COLO668 (cell line): Measurements from ENCODE around the gene NCF1.
"Not testable (repeated sequence)": the region's sequence is repeated elsewhere in the genome, so short reads cannot be mapped to it uniquely, and the experiment has no call there.

Source experiments
- DNase-seq: peaks from one replicate; lab custom pipeline; 2025; ENCODE audit not compliant: unreplicated experiment; lab: John Stamatoyannopoulos, UW

The NCF1 gene

DNA sequence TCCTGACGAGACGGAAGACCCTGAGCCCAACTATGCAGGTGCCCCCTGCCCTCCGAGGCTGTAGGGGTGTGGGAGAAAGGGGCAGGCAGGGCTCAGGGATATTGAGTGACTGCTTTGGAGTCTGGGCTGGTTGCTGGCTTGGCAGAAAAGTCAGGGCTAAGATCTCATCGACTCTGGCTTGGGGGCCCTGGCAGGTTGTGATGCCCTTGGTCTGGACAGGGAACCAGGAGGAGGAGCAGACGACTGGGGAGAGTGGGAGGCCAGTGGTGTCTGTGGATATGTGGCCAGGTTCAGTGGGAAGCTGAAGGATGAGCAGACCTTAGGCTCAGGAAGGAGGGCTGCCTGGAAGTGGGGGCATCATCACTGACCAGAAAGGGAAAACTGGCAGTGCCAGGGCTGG lies 9.8 kb downstream of the NCF1 start:
- DNase-seq = not testable (repeated sequence)

DNA sequence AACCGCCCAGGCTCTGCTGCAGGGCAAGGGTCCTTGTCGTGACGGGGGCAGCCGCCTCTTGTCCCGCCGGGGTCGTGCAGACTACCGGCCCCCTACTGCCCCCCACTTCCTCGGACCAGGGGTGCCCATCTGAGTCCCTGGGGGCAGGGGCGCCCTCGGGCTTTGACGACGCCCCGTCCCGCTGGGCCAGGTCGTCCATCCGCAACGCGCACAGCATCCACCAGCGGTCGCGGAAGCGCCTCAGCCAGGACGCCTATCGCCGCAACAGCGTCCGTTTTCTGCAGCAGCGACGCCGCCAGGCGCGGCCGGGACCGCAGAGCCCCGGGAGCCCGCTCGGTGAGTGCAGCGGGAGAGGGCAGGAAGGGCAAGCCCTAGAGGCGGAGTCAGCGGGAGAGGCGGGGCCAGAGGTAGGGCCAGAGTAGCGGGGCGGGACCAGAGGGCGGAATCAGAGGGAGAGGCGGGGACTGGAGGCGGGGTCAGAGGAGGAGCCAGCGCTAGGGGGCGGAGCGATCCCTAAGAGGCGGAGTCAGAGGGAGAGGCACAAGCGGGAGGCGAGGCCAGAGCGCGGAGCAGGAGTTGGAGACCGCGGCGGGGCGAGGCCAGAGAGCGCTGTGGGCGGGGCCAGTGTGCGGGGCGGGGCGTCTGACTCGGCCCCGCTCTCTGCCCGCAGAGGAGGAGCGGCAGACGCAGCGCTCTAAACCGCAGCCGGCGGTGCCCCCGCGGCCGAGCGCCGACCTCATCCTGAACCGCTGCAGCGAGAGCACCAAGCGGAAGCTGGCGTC lies 14.7 kb downstream of the NCF1 start:
- DNase-seq = peak; percentile 83

DNA sequence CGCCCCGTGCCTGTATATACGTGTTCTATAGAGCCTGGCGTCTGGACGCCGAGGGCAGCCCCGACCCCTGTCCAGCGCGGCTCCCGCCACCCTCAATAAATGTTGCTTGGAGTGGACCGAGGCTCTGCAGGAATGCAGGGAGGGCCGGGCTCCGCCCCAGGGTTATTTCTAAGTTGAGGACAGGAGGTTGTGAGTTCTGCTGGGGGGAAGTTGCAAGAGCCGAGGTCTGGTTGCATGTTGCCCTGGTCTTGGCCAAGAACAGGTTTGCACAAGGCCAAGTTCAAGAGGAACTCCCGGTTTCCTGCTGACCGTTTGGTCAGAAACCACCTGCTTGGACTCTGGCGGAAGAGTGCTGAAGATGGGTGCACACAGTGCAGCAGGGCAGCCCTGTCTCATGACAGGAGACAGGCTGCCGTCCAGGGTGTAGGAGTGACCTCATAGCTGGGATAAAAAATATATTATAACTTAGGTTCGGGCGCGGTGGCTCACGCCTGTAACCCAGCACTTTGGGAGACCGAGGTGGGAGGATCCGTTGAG lies 15.5 kb downstream of the NCF1 start:
- DNase-seq = not testable (repeated sequence)

DNA sequence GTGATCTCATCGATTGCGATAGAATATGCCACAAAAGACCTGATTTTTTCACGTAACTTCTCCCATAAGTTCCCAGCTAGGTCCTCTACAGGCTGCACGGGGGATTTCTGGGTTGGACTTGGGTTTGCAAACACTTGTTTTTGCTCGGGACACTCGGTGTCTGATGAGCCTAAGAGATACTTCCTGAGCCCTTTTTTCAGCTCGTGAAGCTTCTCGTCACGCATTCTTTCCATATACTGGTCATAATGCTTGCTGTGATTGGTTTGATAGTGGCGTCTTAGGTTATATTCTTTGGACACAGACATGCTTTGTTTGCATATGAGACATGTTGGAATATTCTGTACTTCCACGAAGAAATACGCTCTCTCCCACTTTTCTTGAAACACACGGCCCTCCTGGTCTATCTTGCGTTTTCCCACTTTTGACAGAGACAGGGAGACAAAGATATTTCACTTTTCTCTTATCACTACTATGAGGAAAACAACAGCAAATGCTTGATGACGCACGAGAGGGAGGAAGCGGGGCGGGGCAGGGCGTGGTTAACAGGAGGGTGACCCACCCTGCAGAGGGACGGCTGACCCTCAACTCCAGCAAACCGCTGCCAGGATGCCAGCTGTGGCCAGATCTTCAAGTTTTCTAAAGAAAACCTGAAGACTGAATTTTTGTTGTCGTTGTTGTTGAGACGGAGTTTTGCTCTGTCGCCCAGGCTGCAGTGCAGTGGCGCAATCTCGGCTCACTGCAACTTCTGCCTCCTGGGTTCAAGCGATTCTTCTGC lies 24.2 kb downstream of the NCF1 start:
- DNase-seq = not testable (repeated sequence)

DNA sequence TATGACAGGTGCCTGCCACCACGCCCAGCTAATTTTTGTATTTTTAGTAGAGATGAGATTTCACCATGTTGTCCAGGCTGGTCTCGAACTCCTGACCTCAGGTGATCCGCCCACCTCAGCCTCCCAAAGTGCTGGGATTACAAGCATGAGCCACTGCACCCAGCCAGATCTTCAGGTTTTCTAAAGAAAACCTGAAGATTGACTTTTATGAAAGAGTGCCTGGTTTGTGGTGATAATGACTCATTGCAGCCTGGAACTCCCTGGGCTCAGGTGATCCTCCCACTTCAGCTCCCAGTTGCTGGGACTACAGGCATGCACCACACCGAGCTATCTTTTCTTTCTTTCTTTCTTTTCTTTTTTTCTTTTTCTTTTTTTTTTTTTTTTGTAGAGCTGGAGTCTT lies 24.8 kb downstream of the NCF1 start:
- not testable (repeated sequence) for DNase-seq

DNA sequence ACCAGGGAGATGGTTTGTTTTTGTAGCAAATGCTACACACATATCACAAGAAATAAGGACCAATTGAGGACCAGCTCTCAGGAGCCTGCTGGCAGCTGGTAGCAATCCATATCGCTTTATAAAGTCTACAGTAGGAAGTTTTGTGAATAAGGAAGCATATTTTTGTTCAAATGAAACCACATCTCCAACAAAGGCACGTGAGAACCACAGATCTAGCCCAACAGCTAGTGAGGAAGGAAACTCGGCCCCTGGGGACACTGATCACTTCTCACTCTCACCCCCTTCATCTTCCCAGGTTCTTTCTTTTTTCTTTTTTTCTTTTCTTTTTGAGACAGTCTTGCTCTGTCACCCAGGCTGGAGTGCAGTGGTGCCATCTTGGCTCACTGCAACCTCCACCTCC lies 42.1 kb downstream of the NCF1 start:
- DNase-seq = not testable (repeated sequence)

DNA sequence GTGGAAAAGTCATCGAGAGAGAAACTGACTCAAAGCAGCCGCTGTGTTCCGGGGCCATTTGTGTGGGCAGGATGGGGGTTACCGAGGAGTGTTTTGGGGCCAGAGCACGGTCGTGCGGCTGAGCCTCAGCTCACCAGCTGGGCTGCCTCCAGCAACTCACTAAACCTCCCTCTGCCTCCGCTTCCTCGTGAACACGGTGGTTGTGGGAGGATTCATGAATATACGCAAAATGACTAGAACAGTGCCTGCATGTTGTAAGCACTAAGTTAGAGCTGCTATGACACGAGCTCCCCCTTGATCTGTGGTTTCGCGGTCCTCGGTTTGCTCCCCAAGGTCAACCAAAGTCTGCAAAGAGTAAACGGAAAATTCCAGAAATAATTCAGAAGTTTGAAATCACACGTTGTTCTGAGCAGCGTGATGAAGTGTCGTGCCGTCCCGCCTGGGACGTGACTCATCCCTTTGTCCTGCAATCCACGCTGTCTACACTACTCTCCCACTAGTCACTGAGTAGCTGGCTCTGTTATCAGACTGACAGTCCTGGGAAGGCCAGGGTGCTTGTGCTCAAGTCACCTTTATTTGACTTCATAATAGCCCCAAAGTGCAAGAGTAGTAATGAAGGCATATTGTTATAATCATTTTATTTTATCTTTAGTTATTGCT lies 46.5 kb downstream of the NCF1 start:
- not testable (repeated sequence) for DNase-seq

DNA sequence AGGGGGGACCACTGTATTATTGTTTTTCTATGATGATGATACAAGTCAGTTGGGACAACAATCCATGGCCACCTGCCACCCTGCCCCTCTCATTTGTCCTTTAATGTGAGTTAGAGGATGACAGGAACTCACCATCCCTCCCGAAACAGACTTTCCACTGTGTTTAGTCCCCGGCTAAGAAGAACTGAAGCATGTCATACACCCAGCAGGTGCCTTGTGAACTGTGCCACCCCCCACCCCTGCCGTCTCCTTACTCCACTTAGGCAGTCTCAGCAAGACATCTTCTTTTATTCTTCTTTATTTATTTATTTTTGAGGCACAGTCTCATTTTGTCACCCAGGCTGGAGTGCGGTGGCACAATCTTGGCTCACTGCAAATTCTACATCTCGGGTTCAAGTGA lies 47.4 kb downstream of the NCF1 start:
- not testable (repeated sequence) for DNase-seq

DNA sequence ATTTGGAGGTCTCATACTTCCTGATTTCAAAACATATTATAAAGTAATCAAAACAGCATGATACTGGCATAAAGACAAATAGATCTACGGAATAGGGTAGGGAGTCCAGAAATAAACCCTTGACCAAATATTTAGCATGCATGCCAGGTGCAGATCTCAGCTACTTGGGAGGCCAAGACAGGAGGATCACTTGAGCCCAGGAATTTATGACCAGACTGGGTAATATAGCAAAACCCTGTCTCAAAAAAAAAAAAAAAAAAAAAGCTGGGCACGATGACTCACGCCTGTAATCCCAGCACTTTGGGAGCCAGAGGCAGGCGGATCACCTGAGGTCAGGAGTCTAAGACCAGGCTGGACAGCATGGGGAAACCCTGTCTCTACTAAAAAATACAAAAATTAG lies 56.1 kb downstream of the NCF1 start:
- not testable (repeated sequence) for DNase-seq

DNA sequence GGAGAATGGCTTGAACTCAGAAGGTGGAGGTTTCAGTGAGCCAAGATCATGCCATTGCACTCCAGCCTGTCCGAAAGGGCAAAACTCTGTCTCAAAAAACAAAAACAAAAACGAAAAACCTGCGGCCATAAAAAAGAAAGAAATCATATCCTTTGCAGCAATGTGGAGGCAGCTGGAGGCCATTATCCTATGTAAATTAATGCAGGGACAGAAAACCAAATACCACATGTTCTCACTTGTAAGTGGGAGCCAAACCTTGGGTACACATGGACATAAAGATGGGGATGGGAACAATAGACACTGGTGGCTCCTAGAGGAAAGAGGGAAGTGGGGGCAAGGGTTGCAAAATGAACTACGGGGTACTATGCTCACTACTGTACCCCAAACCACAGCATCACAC lies 56.6 kb downstream of the NCF1 start:
- not testable (repeated sequence) for DNase-seq
